IPS-15b (cell line): ENCODE results near the gene SLCO1B1.
A peak's percentile ranks its signal among the peaks of the same experiment; 100 is the strongest.
"Not testable (repeated sequence)": the region's sequence is repeated elsewhere in the genome, so short reads cannot be mapped to it uniquely, and the experiment has no call there.

Experiments used
- H3K27me3 ChIP-seq: one replicate; pipeline ENCODE4 v1.6.1; 2013; ENCODE audit warnings: low read length; ENCODE audit not compliant: control insufficient read depth, insufficient read depth
- H3K36me3 ChIP-seq: one replicate; pipeline ENCODE4 v1.6.1; 2013; ENCODE audit warnings: low read length; ENCODE audit not compliant: control insufficient read depth, insufficient read depth
- H3K4me1 ChIP-seq: one replicate; pipeline ENCODE4 v1.6.1; 2013; ENCODE audit warnings: mild to moderate bottlenecking, low read length; ENCODE audit not compliant: control insufficient read depth, insufficient read depth
- H3K4me3 ChIP-seq: one replicate; pipeline ENCODE4 v1.5.1; 2013; ENCODE audit warnings: low read depth, low read length
- H3K9ac ChIP-seq: one replicate; pipeline ENCODE4 v1.6.1; 2013; ENCODE audit warnings: low read depth, mild to moderate bottlenecking, low read length
- H3K9me3 ChIP-seq: one replicate; pipeline ENCODE4 v1.6.1; 2013; ENCODE audit warnings: mild to moderate bottlenecking, low read length; ENCODE audit not compliant: control insufficient read depth, insufficient read depth

SLCO1B1 gene

DNA sequence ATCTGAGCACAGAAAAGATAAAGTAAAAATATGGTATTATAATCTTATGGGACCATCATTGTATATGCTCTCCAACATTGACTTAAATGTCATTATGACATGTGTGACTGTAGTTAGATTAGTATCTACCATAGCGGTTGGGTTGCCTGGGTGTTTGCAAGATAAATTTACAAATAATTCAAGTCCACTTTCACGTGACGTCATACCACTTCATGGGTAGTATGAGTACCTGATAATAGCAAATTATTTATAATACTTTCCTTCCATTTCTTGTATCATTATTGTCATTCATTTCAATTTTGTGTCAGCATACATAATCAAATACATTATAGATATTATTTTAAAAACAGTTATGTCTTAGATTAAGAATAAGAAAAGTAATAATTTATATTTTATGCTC lies 20.2 kb downstream of the SLCO1B1 start:
- Histone ChIP-seq H3K9me3 (no peaks in the 10 kb centered on the region), H3K4me1 (peaks cover 3% of the 10 kb centered on the region), H3K36me3 (no peaks in the 10 kb centered on the region), H3K27me3 (no peaks in the 10 kb centered on the region), H3K9ac (no peak overlapping the region), H3K4me3 (no peak overlapping the region)

DNA sequence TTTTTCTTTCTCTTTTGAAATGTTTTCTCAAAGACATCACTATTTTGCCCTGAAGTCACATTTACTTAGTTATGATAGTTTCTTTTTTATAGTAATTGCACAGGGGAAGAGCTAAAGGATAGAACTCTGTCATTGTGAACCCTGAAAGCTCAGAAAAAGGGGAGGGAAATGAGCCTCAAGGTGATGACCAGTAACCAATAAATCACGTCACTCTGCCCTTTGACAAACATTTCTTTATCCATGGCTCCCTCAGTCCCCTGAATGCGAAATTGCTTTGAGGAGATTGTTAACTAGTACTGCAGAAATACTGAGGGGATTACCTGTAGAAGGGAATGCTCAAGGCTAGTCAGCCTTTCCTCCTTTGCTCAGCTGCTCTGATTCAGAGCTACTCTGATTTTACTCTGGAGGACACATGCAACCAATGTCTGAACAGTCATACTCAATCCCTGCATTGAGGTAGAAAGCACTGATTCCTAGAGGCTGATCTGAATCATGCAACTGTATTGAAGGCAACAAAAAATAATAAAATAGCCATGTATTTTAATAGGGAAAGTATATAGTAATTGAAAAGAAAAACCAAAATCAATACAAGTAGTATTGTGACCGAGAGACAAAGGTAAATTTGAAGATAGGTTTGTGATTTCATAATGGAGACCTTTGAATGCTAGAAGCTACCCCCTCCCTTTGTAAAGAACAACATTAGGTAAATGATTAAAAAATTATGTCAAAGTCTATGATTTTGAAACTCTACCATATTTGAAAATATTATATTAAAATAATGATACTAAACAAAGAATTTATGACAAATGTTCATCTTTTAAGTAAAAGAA lies 24.7 kb downstream of the SLCO1B1 start:
- no peaks in the 10 kb centered on the region for H3K36me3 ChIP-seq
- H3K9ac ChIP-seq = no peak overlapping the region
- no peaks in the 10 kb centered on the region for H3K4me1 ChIP-seq
- no peaks in the 10 kb centered on the region for H3K27me3 ChIP-seq
- no peaks in the 10 kb centered on the region for H3K9me3 ChIP-seq
- H3K4me3 ChIP-seq = no peak overlapping the region

DNA sequence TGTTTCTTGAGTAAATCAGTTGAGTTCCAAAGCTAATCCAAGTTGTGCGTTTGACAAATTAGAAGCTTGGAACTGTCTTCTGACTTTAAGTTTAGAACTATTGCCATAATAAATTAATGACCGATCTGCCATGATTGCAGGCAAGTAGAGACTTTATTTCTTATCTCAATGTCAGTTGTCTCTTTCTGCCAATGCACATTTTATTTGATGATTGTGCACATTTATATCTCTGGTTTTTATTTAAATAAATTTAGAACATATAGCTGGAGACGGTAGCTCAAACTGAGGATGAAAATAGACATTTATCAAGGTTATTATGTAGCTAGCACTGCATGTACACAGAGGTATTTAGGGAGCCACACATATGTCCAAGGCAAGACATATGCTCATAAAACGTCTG lies 34.1 kb downstream of the SLCO1B1 start:
- no peak overlapping the region for H3K4me3 ChIP-seq
- no peaks in the 10 kb centered on the region for H3K36me3 ChIP-seq
- no peaks in the 10 kb centered on the region for H3K9me3 ChIP-seq

DNA sequence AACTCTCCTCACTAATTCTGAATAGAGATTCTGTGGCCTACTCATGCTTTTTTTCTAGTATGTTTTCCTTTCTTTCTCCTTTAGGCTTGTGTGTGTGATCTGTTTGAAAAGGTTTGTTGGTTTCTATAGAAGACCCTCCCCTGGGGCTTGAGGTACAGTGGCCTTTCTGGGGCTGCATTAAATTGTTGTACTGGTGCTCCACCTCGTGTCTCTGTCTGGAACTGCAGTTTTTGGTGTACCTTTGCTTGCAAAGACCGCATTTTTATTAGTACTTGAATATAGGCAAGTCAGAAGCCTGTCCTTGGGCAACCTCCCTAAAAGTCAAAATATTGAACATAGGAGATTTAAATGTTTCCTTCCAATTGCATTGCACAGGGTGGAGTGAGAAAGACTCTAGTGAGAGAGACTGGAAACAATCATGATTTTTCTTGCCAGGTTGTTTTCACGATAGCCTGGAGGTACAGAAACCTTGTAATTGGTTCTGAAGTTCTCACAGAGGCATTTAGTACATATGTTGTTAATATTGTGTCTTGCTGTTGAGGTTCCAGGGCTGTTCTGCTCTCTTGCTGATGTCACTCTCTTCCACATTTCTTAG lies 39.0 kb downstream of the SLCO1B1 start:
- H3K4me1 ChIP-seq = no peaks in the 10 kb centered on the region
- no peaks in the 10 kb centered on the region for H3K9me3 ChIP-seq
- H3K36me3 ChIP-seq = no peaks in the 10 kb centered on the region
- H3K27me3 ChIP-seq = no peaks in the 10 kb centered on the region
- no peak overlapping the region for H3K9ac ChIP-seq
- no peak overlapping the region for H3K4me3 ChIP-seq

More for the DNA sequence above, 34.1 kb downstream of the SLCO1B1 start:
- H3K9ac ChIP-seq = no peak overlapping the region
- no peaks in the 10 kb centered on the region for H3K4me1 ChIP-seq
- H3K27me3 ChIP-seq = no peaks in the 10 kb centered on the region

DNA sequence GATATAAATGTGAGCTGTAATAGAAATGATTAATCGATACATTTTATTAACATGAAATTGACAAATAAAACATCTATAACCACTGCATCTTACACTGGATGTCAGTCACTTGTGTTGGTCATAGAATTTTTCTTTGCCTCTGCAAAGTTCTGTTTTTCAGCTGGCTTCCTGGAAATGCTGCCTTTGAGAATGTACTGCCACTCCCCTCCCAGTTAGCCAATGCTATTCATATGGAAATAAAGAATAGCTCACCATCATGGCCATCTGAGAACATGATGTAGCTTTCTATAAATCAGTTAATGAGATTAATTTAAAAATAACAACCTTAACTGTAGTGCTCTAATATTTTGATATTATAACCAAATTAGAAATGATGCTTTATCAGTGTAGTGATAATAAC lies 41.1 kb downstream of the SLCO1B1 start:
- Histone ChIP-seq H3K9me3 (no peaks in the 10 kb centered on the region), H3K9ac (no peak overlapping the region), H3K4me1 (no peaks in the 10 kb centered on the region), H3K27me3 (no peaks in the 10 kb centered on the region), H3K36me3 (no peaks in the 10 kb centered on the region), H3K4me3 (no peak overlapping the region)

DNA sequence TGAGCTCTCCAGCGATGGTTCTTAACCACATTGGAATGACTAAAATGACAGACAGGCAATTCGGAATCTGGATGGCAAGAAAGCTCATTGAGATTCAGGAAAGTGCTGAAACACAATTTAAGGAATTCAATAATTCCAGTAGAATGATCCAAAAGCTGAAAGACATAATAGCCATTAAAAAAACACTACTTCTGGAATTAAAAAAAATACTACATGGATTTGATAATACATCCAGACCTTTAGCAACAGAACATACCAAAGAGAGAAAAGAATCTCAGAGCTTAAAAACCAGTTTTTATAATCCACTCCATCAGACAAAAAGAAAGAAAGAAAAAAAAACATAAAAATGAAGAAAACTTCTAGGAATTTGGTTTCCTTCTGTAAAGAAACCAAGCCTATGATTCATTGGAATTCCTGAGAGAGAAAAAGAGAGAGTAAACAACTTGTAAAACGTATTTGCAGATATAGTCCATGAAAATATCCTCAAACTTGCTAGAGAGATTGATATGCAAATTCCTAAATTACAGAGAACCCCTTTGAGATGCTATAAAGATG lies 52.8 kb downstream of the SLCO1B1 start:
- no peaks in the 10 kb centered on the region for H3K4me1 ChIP-seq
- no peaks in the 10 kb centered on the region for H3K9me3 ChIP-seq
- H3K9ac ChIP-seq = no peak overlapping the region
- H3K36me3 ChIP-seq = no peaks in the 10 kb centered on the region
- no peak overlapping the region for H3K4me3 ChIP-seq
- H3K27me3 ChIP-seq = no peaks in the 10 kb centered on the region

DNA sequence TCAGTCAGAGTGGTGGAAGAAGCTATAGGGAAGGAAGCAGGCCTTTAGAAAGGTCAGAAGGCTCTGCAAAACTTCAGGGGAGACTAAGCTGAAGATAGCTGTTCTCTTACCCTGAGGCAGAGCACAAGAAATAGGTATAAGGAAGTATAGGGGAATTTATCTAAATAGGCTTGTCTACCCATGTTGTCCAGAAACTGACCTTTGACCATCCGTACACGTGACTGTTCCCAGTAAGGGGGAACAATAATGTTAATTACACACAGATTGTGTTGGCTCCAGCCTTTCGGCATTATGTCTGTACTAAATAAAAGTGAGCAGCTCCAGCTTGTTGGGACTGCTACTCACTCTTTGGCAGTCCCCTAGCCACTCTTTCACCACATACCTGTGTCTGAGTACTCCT lies 59.0 kb downstream of the SLCO1B1 start:
- H3K4me3 ChIP-seq = no peak overlapping the region
- no peaks in the 10 kb centered on the region for H3K27me3 ChIP-seq
- H3K9ac ChIP-seq = no peak overlapping the region
- no peaks in the 10 kb centered on the region for H3K36me3 ChIP-seq
- no peaks in the 10 kb centered on the region for H3K9me3 ChIP-seq
- H3K4me1 ChIP-seq = no peaks in the 10 kb centered on the region

DNA sequence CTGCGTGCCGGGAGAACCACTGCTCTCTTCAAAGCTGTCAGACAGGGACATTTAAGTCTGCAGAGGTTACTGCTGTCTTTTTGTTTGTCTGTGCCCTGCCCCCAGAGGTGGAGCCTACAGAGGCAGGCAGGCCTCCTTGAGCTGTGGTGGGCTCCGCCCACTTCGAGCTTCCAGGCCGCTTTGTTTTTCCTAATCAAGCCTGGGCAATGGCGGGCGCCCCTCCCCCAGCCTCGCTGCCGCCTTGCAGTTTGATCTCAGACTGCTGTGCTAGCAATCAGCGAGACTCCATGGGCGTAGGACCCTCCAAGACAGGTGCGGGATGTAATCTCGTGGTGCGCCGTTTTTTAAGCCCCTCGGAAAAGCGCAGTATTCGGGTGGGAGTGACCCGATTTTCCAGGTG lies 83.4 kb downstream of the SLCO1B1 start:
- H3K9ac ChIP-seq, H3K9me3 ChIP-seq, H3K36me3 ChIP-seq, H3K4me1 ChIP-seq, H3K27me3 ChIP-seq: not testable (repeated sequence)
- peak overlapping the region; percentile 18 for H3K4me3 ChIP-seq

DNA sequence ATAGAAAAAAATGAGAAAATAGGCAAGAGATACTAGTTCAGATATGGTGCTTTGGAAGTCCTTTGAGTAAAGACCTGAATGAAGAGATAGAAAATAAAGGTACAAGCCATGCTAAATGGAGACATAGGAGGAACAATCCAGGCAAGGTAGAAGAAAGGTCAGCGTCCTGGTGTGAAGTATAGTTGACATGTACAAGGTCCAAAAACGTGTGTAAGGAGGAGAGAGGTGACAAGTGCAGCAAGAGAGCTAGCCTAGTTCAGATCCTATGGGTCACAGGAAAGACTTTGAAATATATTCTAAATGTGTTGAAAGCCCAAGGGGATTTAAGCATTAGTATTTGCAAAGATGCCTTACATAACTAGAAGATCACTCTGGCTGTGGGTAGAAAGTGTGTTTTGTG lies 88.2 kb downstream of the SLCO1B1 start:
- H3K36me3 ChIP-seq = no peaks in the 10 kb centered on the region
- H3K9me3 ChIP-seq = no peaks in the 10 kb centered on the region
- H3K4me3 ChIP-seq = no peak overlapping the region

DNA sequence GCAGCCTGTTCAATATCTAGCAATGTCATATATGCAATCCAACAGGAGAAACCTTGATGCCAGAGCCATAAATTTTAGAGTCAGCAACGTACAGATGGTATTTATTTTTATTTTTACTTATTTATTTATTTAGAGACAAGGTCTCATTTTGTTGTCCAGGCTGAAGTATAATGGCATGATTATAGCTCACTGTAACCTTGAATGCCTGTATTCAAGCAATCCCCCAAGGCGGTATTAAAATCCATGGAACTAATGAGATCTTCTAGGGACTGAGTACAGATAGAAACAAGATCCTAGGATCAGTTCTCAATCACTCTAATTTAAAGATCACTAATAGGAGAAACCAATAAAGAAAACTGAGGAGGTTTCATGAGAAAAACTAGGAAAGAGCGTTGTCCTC lies 89.3 kb downstream of the SLCO1B1 start:
- H3K4me1 ChIP-seq = peaks cover 2% of the 10 kb centered on the region

More for the DNA sequence above, 88.2 kb downstream of the SLCO1B1 start:
- H3K9ac ChIP-seq = no peak overlapping the region
- no peaks in the 10 kb centered on the region for H3K27me3 ChIP-seq
- H3K4me1 ChIP-seq = peaks cover 4% of the 10 kb centered on the region

DNA sequence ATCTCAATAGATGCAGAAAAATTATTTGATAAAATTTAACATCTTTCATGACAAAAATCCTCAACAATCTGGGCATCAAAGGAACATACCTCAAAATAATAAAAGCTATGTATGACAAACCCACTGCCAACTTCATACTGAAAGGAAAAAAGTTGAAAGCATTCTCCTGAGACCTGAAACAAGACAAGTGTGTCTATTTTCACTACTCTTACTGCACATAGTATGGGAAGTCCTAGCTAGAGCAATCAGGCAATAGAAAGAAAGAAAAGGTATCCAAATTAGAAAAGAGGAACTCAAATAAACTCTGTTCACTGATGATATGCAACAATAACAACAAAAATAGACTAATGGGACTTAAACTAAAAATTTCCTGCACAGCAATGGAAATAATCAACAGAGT lies 90.1 kb downstream of the SLCO1B1 start:
- Histone ChIP-seq H3K36me3 (no peaks in the 10 kb centered on the region), H3K27me3 (no peaks in the 10 kb centered on the region), H3K9me3 (no peaks in the 10 kb centered on the region), H3K9ac (no peak overlapping the region), H3K4me3 (no peak overlapping the region), H3K4me1 (peaks cover 2% of the 10 kb centered on the region)

More for the DNA sequence above, 89.3 kb downstream of the SLCO1B1 start:
- H3K4me3 ChIP-seq = no peak overlapping the region
- no peaks in the 10 kb centered on the region for H3K36me3 ChIP-seq
- H3K27me3 ChIP-seq = no peaks in the 10 kb centered on the region
- no peak overlapping the region for H3K9ac ChIP-seq
- H3K9me3 ChIP-seq = no peaks in the 10 kb centered on the region

DNA sequence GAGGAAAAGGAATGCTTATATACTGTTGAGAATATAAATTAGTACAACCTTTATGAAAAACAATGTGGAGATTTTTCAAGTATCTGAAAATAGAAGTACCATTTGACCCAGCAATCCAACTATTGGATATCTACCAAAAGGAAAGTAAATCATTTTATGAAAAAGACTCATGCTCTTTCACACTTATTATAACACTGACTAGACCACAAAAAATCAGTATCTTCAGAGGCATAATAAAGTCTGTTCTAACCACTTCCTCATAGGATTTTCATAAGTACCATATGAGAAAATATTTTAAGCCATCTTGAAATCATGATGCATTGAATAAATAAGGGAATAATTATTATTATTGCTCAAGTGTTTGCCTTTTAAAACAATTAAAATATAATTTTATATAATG lies 90.8 kb downstream of the SLCO1B1 start:
- Histone ChIP-seq H3K9me3 (no peaks in the 10 kb centered on the region), H3K9ac (no peak overlapping the region), H3K36me3 (no peaks in the 10 kb centered on the region), H3K4me1 (peaks cover 2% of the 10 kb centered on the region), H3K4me3 (no peak overlapping the region), H3K27me3 (no peaks in the 10 kb centered on the region)
